NCI-H226 (cell line): ENCODE results near the gene GLT1D1.

Experiments used
- DNase-seq: peaks from one replicate; pipeline ENCODE4 v3.0.0-alpha.2; 2015

The GLT1D1 gene

DNA sequence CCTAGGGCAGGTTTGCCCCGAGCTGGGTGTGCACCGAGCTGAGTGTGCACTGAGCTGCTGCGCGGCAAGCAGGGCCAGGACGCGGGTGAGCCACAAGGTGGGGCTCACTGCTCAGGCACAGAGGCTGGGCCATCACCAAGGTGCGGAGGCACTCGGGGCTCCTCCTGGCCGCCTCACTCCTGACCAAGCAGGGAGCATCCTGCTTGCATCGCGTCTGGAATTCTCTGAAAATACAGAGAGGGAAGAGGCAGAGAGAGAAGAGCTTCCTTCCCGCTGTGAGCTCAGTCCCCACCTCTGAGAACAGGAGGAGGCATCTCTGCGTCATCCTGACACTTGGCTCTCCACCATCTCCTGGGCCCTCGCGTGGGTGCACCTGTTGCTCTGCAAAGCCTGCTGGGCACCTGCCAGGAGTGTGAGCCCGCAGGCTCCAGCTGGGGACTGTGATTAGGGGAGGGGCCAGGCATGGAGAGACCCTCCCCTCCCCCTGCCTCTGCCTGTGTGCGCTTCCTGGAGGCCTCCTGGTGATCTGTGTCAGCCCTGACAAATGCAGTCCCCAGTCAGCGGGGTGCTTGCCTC lies 116.3 kb downstream of the GLT1D1 start:
- no peak for DNase-seq

DNA sequence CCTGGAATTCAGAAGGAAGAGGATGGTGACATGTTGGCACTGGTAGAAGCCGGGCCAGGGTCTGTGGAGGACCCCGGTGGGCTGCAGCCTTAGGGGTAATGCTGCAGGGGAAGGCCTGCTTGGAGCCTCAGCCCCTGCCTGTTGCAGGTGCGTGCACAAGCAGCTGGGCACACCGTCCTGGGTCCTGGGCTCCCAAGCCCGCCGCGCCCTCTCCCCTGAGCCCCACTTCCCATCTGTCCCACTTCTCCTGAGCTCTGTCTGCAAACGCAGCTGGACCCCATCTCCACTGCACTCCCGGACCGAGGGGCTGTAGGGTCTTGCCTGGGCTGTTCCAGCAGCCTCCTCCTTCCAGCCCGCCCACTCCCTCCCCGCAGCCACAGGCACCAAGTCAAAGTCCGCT lies 116.8 kb downstream of the GLT1D1 start:
- no peak for DNase-seq

DNA sequence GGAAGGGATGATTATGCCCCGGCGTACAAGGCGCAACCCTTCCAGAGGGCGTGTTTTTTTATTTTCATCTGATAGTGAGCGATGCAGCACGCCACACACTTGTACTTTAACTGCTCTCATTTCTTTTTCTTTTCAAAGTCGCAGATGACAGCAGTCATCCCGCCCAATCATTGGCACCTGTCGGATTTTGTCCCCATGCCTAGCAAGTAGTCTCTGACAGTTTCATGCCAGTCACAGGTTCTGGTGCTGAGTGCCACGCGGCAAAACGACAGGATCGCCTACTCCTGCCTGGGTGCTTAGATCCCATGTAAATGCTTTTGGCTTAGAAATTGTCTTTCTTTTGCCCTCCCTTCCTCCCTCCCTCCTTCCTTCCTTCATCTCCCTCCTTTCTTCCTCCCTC lies 117.7 kb downstream of the GLT1D1 start:
- no peak for DNase-seq

DNA sequence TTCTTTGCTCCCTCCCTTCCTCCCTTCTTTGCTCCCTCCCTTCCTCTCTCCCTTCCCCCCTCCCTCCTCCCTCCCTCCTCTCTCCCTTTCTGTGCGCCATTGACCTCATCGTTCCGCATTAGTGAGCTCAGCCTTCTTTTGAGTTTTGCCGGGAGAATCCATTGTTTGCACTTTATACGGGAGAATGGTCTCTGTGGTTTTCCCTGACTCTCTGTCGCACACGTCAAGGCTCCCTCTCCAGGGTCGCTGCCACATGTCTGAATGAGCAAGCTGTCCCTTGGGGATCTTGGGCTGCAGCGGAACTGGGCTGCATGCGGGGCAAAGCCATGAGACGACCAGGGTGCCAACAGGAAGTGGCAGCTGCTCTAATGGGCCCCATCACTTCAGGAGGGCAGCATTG lies 118.5 kb downstream of the GLT1D1 start:
- DNase-seq, result no peak

DNA sequence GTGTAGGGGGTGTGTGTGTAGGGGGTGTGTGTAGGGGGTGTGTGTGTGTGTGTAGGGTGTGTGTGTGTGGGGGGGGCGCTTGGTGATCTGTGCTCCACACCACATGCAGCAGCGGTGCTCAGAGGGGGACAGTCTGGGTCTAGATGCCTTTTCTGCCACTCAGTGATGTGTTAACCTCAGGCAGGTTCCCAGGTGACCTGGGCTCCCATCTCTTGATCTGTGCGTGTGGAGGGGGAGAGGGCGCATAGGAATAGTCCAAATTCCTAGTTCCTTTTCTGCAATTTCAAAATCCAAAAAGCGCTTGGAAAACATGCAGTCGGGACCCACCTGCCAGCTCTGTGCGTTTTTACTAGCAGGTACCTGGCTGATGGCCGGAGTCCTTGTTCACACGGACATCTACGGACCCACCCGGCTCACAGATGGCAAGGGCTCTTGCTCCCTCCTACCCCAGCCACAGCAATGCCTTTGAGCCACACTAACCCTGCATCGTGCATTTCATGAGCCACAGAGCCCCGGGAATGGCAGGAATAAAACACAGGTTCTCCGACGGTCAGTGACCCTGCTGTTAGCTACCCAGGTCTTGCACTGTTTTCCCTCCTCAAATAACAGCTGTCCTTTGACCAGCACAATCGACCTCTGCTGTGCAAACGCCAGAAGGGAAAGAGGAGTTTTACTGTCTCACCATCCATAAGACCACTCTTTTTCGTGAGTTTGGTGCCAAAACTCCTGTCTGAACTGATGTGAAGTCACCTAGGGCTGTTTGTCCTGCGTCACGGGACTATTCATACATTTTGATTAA lies 120.8 kb downstream of the GLT1D1 start:
- DNase-seq, result no peak

DNA sequence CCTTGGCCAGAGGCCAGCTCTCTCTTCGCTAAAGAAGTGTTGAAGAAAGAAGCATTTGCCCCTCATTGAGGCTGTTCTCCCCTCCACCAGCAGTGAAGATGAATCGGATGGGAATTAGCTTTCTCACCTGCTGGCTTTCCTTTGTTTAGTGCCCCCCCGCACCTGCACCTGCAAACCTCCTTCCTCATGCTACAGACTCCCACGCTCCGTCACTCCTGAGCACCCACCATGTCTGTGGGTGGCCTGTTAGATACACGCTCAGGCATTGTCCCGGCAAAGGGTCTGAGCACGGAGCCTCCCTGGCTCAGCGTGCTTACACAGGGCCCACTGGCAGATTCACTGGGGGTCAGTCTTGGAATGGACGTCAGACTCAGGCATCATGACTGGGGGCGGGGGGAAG lies 121.6 kb downstream of the GLT1D1 start:
- no peak for DNase-seq

DNA sequence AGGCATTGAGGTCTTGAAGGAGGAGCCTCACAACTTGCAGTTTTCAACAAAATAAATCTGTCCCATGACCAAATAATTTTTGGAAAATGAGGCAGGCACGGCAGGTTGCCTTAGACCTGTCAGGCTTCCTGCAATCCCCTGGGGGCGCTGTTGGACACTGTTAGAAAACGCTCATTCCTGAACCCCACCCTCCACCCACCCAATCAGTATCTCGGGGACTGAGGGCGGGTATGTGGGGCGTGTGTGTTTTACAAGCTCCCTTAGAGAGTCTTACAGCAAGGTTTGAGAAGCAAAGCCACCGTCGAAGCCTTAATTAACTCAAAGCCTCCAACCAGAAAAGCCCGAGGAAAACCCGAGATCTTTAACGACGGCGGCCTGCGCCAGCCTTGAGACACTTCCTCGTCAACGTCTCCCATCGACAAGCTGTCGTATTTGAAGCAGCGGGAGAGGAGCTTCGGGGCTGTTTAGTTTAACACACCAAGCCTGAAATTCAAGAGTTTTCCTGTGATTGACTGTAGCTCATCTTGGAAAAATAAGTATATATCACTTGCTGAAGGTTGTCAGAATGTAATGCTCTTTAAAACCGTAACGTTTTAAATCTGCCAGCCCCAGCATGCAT lies 123.0 kb downstream of the GLT1D1 start:
- DNase-seq, result no peak

DNA sequence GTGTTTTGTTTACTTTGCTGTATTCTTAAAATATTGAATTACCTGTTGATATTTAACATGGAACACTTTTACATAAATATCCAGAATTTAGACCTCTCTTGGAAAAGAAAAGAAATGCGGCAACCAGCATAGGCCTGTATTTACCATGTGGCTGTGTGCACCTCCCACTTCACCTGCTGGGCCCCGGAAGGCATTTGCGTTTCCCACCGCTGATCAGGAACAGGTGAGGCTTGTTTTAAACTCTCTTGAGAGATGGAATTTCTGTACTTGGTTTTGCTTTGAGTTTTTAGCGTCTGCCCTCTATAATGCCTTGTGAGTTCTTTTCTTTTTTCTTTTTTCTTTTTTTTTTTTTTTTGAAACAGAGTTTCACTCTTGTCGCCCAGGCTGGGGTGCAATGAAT lies 124.2 kb downstream of the GLT1D1 start:
- no peak for DNase-seq

DNA sequence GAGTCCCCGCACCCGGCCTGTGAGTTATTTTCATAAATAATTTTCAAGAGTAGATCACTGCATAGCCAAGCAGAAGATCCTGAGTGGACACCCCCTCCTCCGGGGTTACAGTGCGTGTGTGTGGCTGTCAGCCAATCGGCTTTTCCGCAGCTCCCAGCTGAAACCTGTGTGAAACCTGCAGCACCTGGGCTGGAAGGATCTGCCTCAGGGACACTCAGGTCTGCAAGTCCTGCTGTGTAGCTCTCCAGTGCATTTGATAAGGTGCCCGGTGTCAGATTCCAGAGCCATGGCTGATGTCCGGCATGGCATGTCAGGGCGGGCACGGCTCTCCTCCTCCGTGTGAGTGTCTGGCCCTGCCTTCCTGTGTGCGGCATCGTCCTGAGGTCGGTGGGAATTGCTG lies 124.8 kb downstream of the GLT1D1 start:
- no peak for DNase-seq

DNA sequence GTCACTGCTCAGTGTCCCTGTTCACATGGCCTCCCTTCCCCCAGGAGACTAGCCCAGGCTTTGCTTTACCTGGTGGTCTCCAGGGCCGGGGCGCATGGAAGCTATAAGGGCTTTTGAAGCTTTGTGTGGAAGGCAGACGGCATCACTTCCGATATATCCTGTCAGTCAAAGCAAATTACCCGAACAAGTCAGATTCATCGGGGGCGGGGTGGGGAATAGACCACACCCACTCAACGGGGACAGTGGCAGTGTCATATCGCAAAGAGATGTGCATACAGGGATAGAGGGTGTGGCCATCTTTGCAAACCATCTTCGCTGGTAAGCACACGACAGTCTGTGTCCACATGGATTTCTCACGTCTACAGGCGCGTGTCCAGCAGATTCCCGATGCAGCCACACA lies 127.3 kb downstream of the GLT1D1 start:
- no peak for DNase-seq

DNA sequence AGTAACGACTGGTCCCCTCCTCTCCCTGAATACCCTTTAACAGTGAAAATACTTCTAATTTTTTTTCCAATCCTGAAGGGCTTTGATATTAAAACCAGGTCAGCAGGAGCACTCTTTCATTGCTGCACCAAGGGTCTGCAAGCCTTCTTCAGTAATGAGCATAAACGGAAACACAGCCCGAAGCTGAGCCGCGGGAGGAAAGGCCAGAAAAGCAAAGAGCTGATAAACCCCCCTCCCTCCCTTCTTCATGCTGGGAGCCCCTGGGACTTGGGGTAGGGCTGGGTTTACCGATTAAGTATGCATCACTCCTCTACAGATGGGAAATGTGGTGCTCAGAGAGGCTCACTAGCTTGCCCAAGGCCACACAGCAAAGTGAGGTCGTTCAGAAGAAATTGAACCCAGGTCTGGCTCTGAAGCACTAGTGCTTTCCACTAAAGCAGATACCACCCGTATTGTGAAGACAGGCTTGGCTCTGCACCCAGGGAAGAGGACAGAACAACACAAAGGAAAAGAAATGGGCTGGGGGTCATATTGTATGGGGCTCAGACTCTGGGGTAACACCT lies 128.8 kb downstream of the GLT1D1 start:
- DNase-seq, result no peak

DNA sequence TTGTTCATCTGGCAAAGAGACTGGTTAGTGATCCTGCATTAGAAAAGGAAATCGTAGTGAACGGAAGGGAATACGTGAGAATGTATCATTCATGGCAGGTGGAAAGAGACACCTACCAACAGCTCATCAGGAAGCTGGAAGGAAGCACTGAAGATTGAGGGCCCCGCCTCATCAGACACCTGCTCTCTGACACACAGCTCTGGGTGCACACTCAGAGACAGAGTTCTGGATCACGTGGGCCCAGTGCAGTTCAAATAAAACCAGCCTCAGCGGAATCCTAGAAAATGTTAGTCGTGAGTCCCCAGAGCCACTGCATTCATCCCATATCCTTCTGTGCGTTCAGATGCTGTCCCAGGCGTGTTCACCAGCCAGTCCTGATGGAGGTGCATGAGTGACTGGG lies 129.7 kb downstream of the GLT1D1 start:
- DNase-seq, result no peak

DNA sequence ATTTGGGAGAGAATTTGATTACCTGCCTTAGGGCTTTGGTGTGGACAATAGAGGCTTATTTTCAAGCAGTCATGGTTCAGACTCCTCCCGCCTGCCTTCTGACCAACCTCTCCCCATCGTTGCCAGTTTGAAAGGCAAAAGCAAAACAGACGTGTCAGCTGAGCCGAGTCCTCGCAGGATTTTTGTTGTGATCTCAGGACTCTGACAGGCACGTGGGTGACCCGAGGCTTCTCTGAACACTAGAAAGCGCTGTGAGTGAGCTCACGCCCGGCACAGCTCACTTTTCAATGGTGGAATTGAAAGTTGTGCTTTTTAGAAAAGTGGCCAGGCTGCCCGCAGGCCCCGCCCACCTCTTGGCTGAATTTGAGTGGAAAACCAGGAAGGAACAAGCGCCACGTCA lies 130.1 kb downstream of the GLT1D1 start:
- DNase-seq, result no peak

DNA sequence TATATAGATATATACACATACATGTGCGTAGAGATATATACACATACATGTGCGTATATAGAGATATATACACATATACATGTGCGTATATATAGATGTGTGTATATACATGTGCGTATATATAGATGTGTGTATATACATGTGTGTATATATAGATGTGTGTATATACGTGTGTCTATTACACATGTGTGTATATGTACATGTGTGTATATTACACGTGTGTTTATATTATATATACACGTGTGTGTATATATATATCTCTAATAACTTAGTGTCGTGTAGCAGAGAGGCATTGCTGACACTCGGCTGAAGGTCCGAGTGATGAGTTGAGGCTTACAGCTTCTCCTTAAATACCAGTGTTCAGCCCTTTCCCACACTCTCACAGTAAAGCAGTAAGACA lies 133.7 kb downstream of the GLT1D1 start:
- DNase-seq, result no peak

DNA sequence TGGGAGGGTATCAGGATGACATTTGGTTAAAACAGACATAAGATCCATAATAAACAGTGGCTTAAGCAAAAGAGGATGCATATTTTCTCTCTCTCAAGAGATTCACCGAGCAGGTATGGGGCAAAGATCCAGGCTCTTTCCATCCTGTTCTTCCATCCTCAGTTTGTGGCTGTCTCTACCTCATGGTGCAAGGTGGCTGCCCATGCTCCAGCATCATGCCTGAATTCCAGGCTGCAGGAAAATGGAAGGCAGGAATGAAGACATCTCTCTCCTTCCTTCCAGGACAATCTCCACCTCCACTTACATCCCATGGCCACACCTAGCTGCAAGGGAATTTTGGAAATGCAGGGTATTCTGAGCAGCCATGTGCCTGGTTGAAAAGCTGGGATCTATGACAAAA lies 136.0 kb downstream of the GLT1D1 start:
- no peak for DNase-seq

DNA sequence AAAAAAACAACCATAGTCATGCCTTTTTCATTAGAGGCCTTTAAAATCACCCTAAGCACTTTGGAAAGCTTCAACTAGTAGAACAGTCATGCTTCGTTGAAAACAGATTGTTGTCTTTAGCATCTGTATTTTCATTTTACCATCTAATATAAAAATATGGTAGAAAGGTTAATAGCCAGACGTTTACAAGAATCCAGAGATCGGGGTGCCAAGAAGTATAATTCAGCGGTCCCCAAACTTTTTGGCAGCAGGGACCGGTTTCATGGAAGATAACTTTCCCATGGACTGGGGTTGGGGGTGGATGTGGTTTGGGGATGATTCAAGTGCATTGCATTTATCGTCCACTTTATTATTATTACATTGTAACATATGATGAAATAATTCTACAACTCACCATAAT lies 138.4 kb downstream of the GLT1D1 start:
- DNase-seq, result no peak

DNA sequence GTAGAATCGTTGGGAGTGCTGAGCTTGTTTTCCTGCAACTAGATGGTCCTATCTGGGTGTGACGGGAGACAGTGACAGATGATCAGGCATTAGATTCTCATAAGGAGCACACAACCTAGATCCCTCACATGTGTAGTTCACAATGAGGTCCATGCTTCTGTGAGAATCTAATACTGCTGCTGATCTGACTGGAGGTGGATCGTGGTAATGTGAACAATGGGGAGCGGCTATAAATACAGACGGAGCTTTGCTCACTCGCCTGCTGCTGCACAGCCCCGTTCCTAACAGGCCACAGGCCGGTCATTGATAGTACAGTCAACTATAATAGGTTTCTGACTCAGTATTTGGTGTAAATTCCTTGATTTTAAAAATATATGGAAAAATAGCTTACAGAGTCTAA lies 138.8 kb downstream of the GLT1D1 start:
- no peak for DNase-seq

DNA sequence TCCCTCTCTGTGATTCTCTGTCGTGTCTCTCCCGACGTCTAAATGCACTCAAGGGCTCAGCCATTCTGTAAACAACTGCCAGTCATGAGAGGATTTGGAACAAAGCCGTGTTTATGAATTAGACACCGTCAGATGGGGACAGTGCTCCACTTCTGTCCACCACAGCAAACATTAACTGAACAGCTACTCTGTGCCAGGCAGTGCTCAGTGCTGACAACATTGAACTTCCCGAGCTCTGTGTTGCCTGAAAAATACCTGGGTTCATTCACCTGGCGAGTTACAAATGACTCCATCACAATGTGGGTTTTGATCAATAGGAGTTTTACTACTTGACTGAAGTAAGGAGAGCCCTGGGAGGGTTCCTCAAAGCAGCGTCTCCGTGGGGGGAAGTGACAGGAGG lies 139.3 kb downstream of the GLT1D1 start:
- no peak for DNase-seq

DNA sequence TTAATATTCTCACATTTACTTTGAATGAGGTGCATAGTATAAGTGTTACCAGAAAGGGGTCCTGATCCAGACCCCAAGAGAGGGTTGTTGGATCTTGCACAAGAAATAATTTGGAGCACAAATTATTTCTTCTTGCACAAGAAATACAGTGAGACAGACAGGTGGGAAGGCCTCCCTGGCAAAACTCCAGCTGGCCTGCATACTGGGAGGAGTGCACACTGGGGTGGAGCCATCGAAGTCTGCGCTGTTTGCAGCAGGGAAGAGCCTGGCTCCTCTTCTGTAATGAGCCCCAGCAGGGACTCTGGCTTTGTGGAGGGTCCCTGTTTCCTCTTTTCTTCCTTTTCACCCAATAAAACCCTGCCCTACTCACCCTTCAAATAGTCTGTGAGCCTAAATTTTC lies 141.6 kb downstream of the GLT1D1 start:
- DNase-seq, result no peak

DNA sequence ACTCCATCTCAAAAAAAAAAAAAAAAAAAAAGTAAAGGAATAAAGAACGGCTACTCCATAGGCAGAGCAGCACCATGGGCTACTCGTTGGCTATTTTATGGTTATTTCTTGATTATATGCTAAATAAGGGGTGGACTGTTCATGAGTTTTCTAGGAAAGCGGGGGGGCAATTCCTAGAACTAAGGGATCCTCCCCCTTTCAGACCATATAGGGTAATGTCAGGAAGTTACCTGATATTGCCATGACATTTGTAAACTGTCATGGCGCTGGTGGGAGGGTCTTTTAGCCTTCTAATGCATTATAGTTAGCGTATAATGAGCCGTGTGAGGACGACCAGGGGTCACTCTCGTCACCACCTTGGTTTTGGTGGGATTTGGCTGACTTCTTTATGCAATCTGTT lies 142.3 kb downstream of the GLT1D1 start:
- DNase-seq, result no peak

DNA sequence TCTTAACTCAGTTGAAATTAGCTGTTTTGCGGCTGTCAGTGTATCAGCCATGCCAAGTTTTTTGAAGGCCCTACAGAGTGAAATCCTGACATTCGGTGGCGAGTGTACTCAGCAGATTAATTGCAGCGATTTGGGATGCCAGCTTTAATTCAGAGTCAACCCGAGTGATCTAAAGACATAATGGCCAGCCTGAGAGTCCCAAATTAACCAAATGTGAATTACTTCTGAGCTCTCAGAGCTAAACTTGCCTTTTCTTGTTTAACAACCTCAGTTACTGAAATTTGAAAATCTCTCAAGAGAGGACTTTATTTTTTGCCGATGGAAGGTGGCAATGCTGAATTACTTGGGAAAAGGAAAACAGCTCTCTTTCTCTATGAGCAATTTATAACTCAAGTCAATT lies 148.5 kb downstream of the GLT1D1 start:
- no peak for DNase-seq

DNA sequence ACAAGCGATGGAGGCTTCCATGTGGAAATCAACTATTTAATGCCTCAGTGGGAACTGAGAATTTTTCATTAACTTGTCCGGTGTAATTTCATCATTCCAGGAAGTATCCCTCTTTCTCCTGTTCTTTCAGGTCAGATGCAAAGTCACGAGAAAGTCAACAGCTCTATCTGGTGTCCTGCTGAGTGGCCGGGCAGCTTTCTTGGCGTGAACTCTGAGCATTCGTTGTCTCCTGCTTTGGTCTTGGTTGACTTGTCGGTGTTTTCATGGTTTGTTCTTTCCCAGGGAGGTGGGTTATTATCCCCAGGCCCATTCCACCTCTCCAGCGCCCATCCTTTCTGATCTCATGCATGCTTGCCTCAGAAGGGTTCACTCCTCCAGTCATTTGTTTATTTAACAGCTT lies 149.1 kb downstream of the GLT1D1 start:
- no peak for DNase-seq

DNA sequence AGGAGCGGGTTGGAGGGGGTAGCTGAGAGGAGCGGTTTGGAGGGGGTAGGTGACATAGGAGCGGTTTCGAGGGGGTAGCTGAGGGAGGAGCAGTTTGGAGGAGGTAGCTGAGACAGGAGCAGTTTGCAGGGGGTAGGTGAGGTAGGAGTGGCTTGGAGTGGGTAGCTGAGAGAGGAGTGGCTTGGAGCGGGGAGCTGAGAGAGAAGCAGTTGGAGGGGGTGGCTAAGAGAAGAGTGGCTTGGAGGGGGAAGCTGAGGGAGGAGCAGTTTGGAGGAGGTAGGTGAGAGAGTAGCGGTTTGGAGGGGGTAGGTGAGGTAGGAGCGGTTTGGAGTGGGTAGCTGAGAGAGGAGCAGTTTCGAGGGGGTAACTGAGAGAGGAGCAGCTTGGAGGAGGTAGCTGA lies 152.1 kb downstream of the GLT1D1 start:
- DNase-seq, result no peak

DNA sequence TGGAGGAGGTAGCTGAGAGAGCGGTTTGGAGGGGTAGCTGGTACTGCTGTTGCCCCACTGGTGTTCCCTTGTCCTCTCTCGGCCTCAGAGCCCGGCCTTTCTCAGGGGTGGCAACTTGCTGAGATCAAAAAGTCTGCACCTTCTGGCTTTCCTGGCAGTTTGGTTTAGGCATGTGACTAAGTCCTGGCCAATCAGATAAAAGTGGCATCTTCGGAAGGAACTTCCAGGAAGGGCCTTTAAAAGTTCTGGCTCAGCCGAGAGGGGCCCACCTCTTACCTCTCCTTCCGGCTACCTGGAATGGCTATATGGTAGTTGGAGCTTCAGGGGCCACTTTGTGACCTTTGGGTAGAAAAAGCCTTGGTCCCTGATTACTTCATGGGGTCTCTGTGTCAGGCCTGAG lies 152.6 kb downstream of the GLT1D1 start:
- DNase-seq, result no peak
